GM12878 (cell line): Measurements from ENCODE around the gene MAD1L1. TPM values are rescaled to one million over a fixed set of nuclear protein-coding genes. Genes with fewer than 3 reads are reported as not detected.

ENCODE experiments used
- ATAC-seq: fragments of 200-7000 bp; cut with Tn5 transposase; 3 replicates; pipeline ENCODE4 v1.9.1; 2020; ENCODE audit warnings: mild to moderate bottlenecking, moderate library complexity
- BruUV-seq: library from RNA; stranded (reverse); fragments of 400-500 nt; replicated peaks from 2 replicates; lab custom pipeline; 2021; lab: Mats Ljungman, UMichigan
- CTCF ChIA-PET: fragments of 300-600 bp; sonication (Branson Sonifier 250); formaldehyde crosslinking; extraction: SDS; loops from one replicate; lab custom pipeline; 2021; ENCODE audit warnings: inconsistent platforms; lab: Yijun Ruan, JAX
- POLR2A ChIA-PET: fragments of 350-600 bp; formaldehyde crosslinking; extraction: SDS; loops from one replicate; lab custom pipeline; 2021; ENCODE audit warnings: inconsistent platforms; lab: Charles Lee
- RAD21 ChIA-PET: fragments of 300-600 bp; sonication (Branson Sonifier 250); formaldehyde crosslinking; loops from one replicate; lab custom pipeline; 2023; ENCODE audit warnings: antibody characterized with exemption; ENCODE audit not compliant: unreplicated experiment; lab: Charles Lee
- SMC1A ChIA-PET: fragments of 300-600 bp; sonication (Branson Sonifier 250); formaldehyde crosslinking; loops from one replicate; lab custom pipeline; 2023; ENCODE audit not compliant: unreplicated experiment, uncharacterized antibody; lab: Charles Lee
- DNase-seq: peaks from one replicate; pipeline ENCODE4 v3.0.0-alpha.2; 2011; ENCODE audit warnings: low read depth, low spot score
- FAIRE-seq: peaks from 3 replicates; lab custom pipeline; 2011; peaks lifted over from hg19 to GRCh38; lab: Jason Lieb, UNC
- H2AFZ ChIP-seq: 2 replicates; pipeline ENCODE4 v1.6.0; 2011; ENCODE audit warnings: low read depth, low read length, control low read depth; ENCODE audit not compliant: control insufficient read depth
- H3K27ac ChIP-seq: 2 replicates; pipeline ENCODE4 v1.5.1; 2011; ENCODE audit warnings: control low read depth; ENCODE audit not compliant: control insufficient read depth, insufficient read depth
- H3K27me3 ChIP-seq, 2 experiments: replicated peaks in 1 of 2; 2 replicates each; pipeline versions ENCODE4 v1.6.0 to v1.6.1; 2011; ENCODE audit warnings: low read length in 1 of 2; ENCODE audit not compliant: control insufficient read depth in 2 of 2, insufficient read depth in 2 of 2
- H3K36me3 ChIP-seq, 2 experiments: 2 replicates each; pipeline ENCODE4 v1.5.1; 2011; ENCODE audit warnings: low read length in 1 of 2; ENCODE audit not compliant: control insufficient read depth in 2 of 2, insufficient read depth in 2 of 2
- H3K4me1 ChIP-seq: 2 replicates; pipeline ENCODE4 v1.6.1; 2011; ENCODE audit warnings: mild to moderate bottlenecking, low read length, moderate library complexity, mixed read lengths; ENCODE audit not compliant: control insufficient read depth, insufficient read depth
- H3K4me2 ChIP-seq: 2 replicates; pipeline ENCODE4 v1.6.0; 2011; ENCODE audit warnings: control low read depth; ENCODE audit not compliant: control insufficient read depth, insufficient read depth
- H3K4me3 ChIP-seq: fragments of 200-600 bp; sonication (generic); 2 replicates; pipeline ENCODE4 v1.5.1; 2016
- H3K79me2 ChIP-seq: 2 replicates; pipeline ENCODE4 v1.6.0; 2011; ENCODE audit warnings: low read length; ENCODE audit not compliant: control insufficient read depth, insufficient read depth
- H3K9ac ChIP-seq: 2 replicates; pipeline ENCODE4 v1.8.0; 2011; ENCODE audit warnings: low read length, control low read depth, mixed read lengths; ENCODE audit not compliant: control insufficient read depth, insufficient read depth
- H3K9me3 ChIP-seq: replicated peaks from 3 replicates; pipeline ENCODE4 v1.5.1; 2011; ENCODE audit warnings: mild to moderate bottlenecking, low read length; ENCODE audit not compliant: control insufficient read depth, insufficient read depth
- H4K20me1 ChIP-seq: 2 replicates; pipeline ENCODE4 v1.6.0; 2011; ENCODE audit not compliant: control insufficient read depth, insufficient read depth
- ESRRA ChIP-seq: IDR thresholded peaks from 2 replicates; pipeline ENCODE4 v1.6.1; 2012; ENCODE audit warnings: mild to moderate bottlenecking, low read length, improper control_type of control experiment
- IRF4 ChIP-seq: IDR thresholded peaks from 2 replicates; pipeline ENCODE4 v1.6.1; 2011; ENCODE audit warnings: low read depth, low read length
- JUNB ChIP-seq: IDR thresholded peaks from 2 replicates; pipeline ENCODE4 v1.6.1; 2016; ENCODE audit warnings: antibody characterized with exemption, mild to moderate bottlenecking
- KLF5 ChIP-seq: fragments of 450-650 bp; IDR thresholded peaks from 2 replicates; pipeline ENCODE4 v1.6.1; 2014; ENCODE audit warnings: mild to moderate bottlenecking; ENCODE audit not compliant: partially characterized antibody
- MEF2A ChIP-seq: IDR thresholded peaks from 2 replicates; pipeline ENCODE4 v1.6.1; 2011; ENCODE audit warnings: low read depth, mild to moderate bottlenecking, low read length, moderate library complexity; ENCODE audit not compliant: insufficient read depth
- NRF1 ChIP-seq: conservative IDR thresholded peaks from 2 replicates; pipeline ENCODE4 v1.6.1; 2011; ENCODE audit warnings: mild to moderate bottlenecking, low read depth, low read length, improper control_type of control experiment
- POLR2AphosphoS2 ChIP-seq: IDR thresholded peaks from 2 replicates; pipeline ENCODE4 v1.6.1; 2011; ENCODE audit warnings: low read depth, mild to moderate bottlenecking, low read length, improper control_type of control experiment, moderate library complexity
- PRDM15 ChIP-seq: fragments of 450-650 bp; formaldehyde crosslinking; IDR thresholded peaks from 2 replicates; pipeline ENCODE4 v1.4.0; 2020; ENCODE audit warnings: mild to moderate bottlenecking, moderate library complexity
- RUNX3 ChIP-seq: IDR thresholded peaks from 2 replicates; pipeline ENCODE4 v1.6.1; 2012; ENCODE audit warnings: low read length, inconsistent platforms
- SREBF2 ChIP-seq: IDR thresholded peaks from 2 replicates; pipeline ENCODE4 v1.6.1; 2012; ENCODE audit warnings: mild to moderate bottlenecking, low read length
- STAT3 ChIP-seq: IDR thresholded peaks from 2 replicates; pipeline ENCODE4 v1.6.1; 2011; ENCODE audit warnings: low read depth, low read length, improper control_type of control experiment
- USF2 ChIP-seq: IDR thresholded peaks from 2 replicates; pipeline ENCODE4 v1.6.1; 2011; ENCODE audit warnings: low read depth, low read length, improper control_type of control experiment, borderline replicate concordance
- ZNF274 ChIP-seq: IDR thresholded peaks from one replicate; pipeline ENCODE4 v1.8.0; 2011; ENCODE audit not compliant: insufficient read length, insufficient read depth
- WGBS: methylation state at CpG from one replicate; pipeline ENCODE4 v1.1.6; 2016; ENCODE audit warnings: low lambda C conversion rate; ENCODE audit not compliant: insufficient replicate concordance, insufficient coverage; ENCODE audit errors: missing lambda C conversion rate; 5-methylcytosine and 5-hydroxymethylcytosine counted together
- in situ Hi-C: fragments of 300-500 bp; cut with MboI; formaldehyde crosslinking; loops from 9 replicates; pipeline ENCODE4 v1.14.3; 2018; ENCODE audit warnings: mixed read lengths
- intact Hi-C: fragments of 100-400 bp; cut with micrococcal nuclease; formaldehyde crosslinking; loops from one replicate; pipeline ENCODE4 v1.14.2; 2022; ENCODE audit not compliant: unreplicated experiment
- polyA plus RNA-seq, 11 experiments: library from polyadenylated mRNA; depleted of rRNA in 4 of 11; unstranded in 6 of 11; stranded (reverse) in 5 of 11; fragments of >200 nt; fragmentation: Nextera tagmentation in 4 of 11; fragmentation: Illumina TruSeq in 1 of 11; extraction: Ambion mirVana in 4 of 11; extraction: Trizol in 1 of 11; gene quantifications; 1 replicate in 1 of 11; 2 replicates in 10 of 11; pipeline versions ENCODE4 v1.2.1 to v1.2.3, GENCODE V29; 2011 to 2016; ENCODE audit warnings: inconsistent platforms in 2 of 11, missing spikeins in 2 of 11, low read depth in 1 of 11
- total RNA-seq, 4 experiments: library from RNA; depleted of rRNA in 3 of 4; stranded (reverse); fragments of >200 nt in 3 of 4; fragmentation: Illumina TruSeq in 1 of 4; extraction: Trizol in 1 of 4; gene quantifications; 2 replicates each; pipeline versions ENCODE4 v1.2.1 to v1.2.3, GENCODE V29; 2013 to 2021
- TF ChIP-seq, protein P1 (sequence below): fragments of 450-650 bp; formaldehyde crosslinking; IDR thresholded peaks from 2 replicates; pipeline ENCODE4 v1.4.0; 2022; ENCODE audit warnings: mild to moderate bottlenecking, moderate library complexity
- TF ChIP-seq, protein P2 (sequence below): fragments of 450-650 bp; IDR thresholded peaks from 2 replicates; pipeline ENCODE4 v1.6.1; 2017; ENCODE audit warnings: mild to moderate bottlenecking

Gene MAD1L1
- total and polyA plus RNA-seq, 10 of the 15 experiments (the other 5 are each of a cell fraction or from before 2014, with no cell fraction given), result 2.2 to 76.8 (median 38.3) TPM

DNA sequence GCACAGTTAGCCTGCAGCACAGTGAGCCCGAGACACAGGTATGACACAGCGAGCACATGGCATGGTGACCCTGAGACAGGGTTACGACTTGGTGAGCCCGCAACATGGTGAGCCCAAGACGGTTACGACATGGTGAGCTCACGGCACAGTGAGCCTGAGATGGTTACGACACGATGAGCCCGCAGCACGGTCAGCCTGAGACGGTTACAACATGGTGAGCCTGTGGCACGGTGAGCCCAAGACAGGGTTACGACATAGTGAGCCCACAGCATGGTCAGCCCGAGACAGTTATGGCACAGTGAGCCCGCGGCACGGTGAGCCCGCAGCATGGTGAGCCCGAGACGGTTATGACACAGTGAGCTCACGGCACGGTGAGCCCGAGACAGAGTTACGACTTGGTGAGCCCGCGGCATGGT, 156.1 kb downstream of the MAD1L1 start (continued):
- TF ChIP-seq, protein P1, sequence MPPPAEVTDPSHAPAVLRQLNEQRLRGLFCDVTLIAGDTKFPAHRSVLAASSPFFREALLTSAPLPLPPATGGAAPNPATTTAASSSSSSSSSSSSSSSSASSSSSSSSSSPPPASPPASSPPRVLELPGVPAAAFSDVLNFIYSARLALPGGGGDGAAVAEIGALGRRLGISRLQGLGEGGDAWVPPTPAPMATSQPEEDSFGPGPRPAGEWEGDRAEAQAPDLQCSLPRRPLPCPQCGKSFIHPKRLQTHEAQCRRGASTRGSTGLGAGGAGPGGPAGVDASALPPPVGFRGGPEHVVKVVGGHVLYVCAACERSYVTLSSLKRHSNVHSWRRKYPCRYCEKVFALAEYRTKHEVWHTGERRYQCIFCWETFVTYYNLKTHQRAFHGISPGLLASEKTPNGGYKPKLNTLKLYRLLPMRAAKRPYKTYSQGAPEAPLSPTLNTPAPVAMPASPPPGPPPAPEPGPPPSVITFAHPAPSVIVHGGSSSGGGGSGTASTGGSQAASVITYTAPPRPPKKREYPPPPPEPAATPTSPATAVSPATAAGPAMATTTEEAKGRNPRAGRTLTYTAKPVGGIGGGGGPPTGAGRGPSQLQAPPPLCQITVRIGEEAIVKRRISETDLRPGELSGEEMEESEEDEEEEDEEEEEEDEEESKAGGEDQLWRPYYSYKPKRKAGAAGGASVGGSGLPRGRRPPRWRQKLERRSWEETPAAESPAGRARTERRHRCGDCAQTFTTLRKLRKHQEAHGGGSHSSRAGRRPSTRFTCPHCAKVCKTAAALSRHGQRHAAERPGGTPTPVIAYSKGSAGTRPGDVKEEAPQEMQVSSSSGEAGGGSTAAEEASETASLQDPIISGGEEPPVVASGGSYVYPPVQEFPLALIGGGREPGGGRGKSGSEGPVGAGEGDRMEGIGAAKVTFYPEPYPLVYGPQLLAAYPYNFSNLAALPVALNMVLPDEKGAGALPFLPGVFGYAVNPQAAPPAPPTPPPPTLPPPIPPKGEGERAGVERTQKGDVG, result no peak
- TF ChIP-seq MEF2A, result no peak

GRCh38 chr7:2075811-2076210, 156.9 kb downstream of the MAD1L1 start:
- FAIRE-seq (no peak), DNase-seq (no peak), ATAC-seq (no peak)
- ChIA-PET SMC1A (no interaction called here), CTCF (no interaction called here), RAD21 (no interaction called here), POLR2A (no interaction called here)
- Histone ChIP-seq H3K27ac (no peak overlapping the region), H3K9me3 (no peaks in the 10 kb centered on the region), H3K4me1 (peaks cover 10% of the 10 kb centered on the region), H3K9ac (no peak overlapping the region), H2AFZ (no peak overlapping the region), H4K20me1 (no peaks in the 10 kb centered on the region), H3K79me2 (no peaks in the 10 kb centered on the region), H3K4me2 (no peak overlapping the region), H3K4me3 (no peak overlapping the region), H3K27me3 (no peaks in the 10 kb centered on the region), H3K36me3 (peaks cover 0 to 9% of the 10 kb centered on the region in 2 experiments; a peak in 2 of 4 replicates)
- WGBS, result 91% methylated on average over 17 of the region's 17 CpGs
- no TSS peak for BruUV-seq
- intact Hi-C loops, result no loop called here
- in situ Hi-C loops, result no loop called here
- no peak for TF ChIP-seq KLF5
- no peak for TF ChIP-seq JUNB
- TF ChIP-seq, protein P2, sequence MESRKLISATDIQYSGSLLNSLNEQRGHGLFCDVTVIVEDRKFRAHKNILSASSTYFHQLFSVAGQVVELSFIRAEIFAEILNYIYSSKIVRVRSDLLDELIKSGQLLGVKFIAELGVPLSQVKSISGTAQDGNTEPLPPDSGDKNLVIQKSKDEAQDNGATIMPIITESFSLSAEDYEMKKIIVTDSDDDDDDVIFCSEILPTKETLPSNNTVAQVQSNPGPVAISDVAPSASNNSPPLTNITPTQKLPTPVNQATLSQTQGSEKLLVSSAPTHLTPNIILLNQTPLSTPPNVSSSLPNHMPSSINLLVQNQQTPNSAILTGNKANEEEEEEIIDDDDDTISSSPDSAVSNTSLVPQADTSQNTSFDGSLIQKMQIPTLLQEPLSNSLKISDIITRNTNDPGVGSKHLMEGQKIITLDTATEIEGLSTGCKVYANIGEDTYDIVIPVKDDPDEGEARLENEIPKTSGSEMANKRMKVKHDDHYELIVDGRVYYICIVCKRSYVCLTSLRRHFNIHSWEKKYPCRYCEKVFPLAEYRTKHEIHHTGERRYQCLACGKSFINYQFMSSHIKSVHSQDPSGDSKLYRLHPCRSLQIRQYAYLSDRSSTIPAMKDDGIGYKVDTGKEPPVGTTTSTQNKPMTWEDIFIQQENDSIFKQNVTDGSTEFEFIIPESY, result no peak
- TF ChIP-seq IRF4, result no peak
- TF ChIP-seq POLR2AphosphoS2, result no peak
- TF ChIP-seq PRDM15 (CRISPR knock-in tag), result no peak
- TF ChIP-seq NRF1, result no peak
- TF ChIP-seq ESRRA, result no peak
- TF ChIP-seq ZNF274, result no peak
- no peak for TF ChIP-seq USF2
- TF ChIP-seq SREBF2, result no peak
- TF ChIP-seq STAT3, result no peak
- TF ChIP-seq RUNX3, result no peak
